GOT3 (cell line): ENCODE data around the gene MAP1LC3C.
"Not testable (repeated sequence)": the region's sequence is repeated elsewhere in the genome, so short reads cannot be mapped to it uniquely, and the experiment has no call there.

Experiments
- DNase-seq: peaks from one replicate; lab custom pipeline; 2025; ENCODE audit warnings: mixed read lengths; lab: John Stamatoyannopoulos, UW

Gene MAP1LC3C

GRCh38 chr1:241992734-241993133, 6.2 kb downstream of the MAP1LC3C start:
- DNase-seq = no peak

- DNase-seq = peak; percentile 88
Measured at GRCh38 chr1:241990040-241990439, 8.9 kb downstream of the MAP1LC3C start.

- not testable (repeated sequence) for DNase-seq
Measured at GRCh38 chr1:241988389-241988930, 10.4 kb downstream of the MAP1LC3C start.

GRCh38 chr1:241985787-241986186, 13.1 kb downstream of the MAP1LC3C start:
- DNase-seq = no peak

GRCh38 chr1:241979926-241980325, 19.0 kb downstream of the MAP1LC3C start:
- no peak for DNase-seq

GRCh38 chr1:241979071-241979470, 19.8 kb downstream of the MAP1LC3C start:
- DNase-seq = no peak

- DNase-seq = no peak
Measured at GRCh38 chr1:241976229-241976628, 22.7 kb downstream of the MAP1LC3C start.

GRCh38 chr1:241972703-241973369, 26.1 kb downstream of the MAP1LC3C start:
- DNase-seq = no peak

GRCh38 chr1:241968611-241969010, 30.3 kb downstream of the MAP1LC3C start:
- DNase-seq = no peak

- DNase-seq = no peak
Measured at GRCh38 chr1:241964550-241965282, 34.2 kb downstream of the MAP1LC3C start.

- DNase-seq = no peak
Measured at GRCh38 chr1:241963722-241964121, 35.2 kb downstream of the MAP1LC3C start.

GRCh38 chr1:241962153-241962552, 36.7 kb downstream of the MAP1LC3C start:
- DNase-seq = no peak

GRCh38 chr1:241957692-241958494, 41.0 kb downstream of the MAP1LC3C start, which contains the start of gene BECN2:
TSS of gene BECN2 (plus strand) at chr1:241957767. CDS start at chr1:241957767, 0 bp downstream.
- no peak for DNase-seq

- DNase-seq = no peak
Measured at GRCh38 chr1:241950390-241950789, 48.5 kb downstream of the MAP1LC3C start.

- no peak for DNase-seq
Measured at GRCh38 chr1:241947354-241947753, 51.5 kb downstream of the MAP1LC3C start.
